Lower leg skin (tissue), 4 donors: ENCODE measurements around the gene RPP30. TPM values are rescaled to one million over a fixed set of nuclear protein-coding genes. Genes with fewer than 3 reads are reported as not detected.
"Not testable (repeated sequence)": the region's sequence is repeated elsewhere in the genome, so short reads cannot be mapped to it uniquely, and the experiment has no call there.

Experiments
- DNase-seq, 2 donors: peaks; one replicate each; pipeline ENCODE4 v3.0.0-alpha.2; 2019; ENCODE audit warnings: low spot score in 2 of 2
- H3K4me3 ChIP-seq: fragments of 200-600 bp; sonication (generic); 2 replicates; pipeline ENCODE4 v1.5.1; 2017; ENCODE audit warnings: mild to moderate bottlenecking, low read depth; ENCODE audit not compliant: poor library complexity, severe bottlenecking
- POLR2A ChIP-seq, 2 donors: fragments of 450-650 bp; IDR thresholded peaks; one replicate each; pipeline ENCODE4 v1.6.1; 2016 to 2017; ENCODE audit warnings: antibody characterized with exemption in 2 of 2, mild to moderate bottlenecking in 1 of 2, moderate library complexity in 1 of 2
- WGBS, 2 donors: methylation state at CpG; one replicate each; pipeline ENCODE4 v1.1.5; 2018; 5-methylcytosine and 5-hydroxymethylcytosine counted together
- intact Hi-C: fragments of 100-400 bp; cut with DNase I; formaldehyde crosslinking; loops from one replicate; pipeline ENCODE4 v1.15.0; 2023; ENCODE audit warnings: low total_unique reads
- total RNA-seq, 4 donors: library from RNA; depleted of rRNA; stranded (reverse); fragments of >200 nt; gene quantifications; one replicate each; pipeline ENCODE4 v1.1.0, GENCODE V29; 2016
- TF ChIP-seq, protein P1 (sequence below), 3 donors: fragments of 450-650 bp; IDR thresholded peaks; one replicate each; pipeline ENCODE4 v1.5.1; 2016; ENCODE audit warnings: antibody characterized with exemption in 3 of 3, mild to moderate bottlenecking in 3 of 3, moderate library complexity in 2 of 3

RPP30 gene
- total RNA-seq, 4 donors from 2014 or later, result 24.9 to 39.8 (median 28.3) TPM

DNA sequence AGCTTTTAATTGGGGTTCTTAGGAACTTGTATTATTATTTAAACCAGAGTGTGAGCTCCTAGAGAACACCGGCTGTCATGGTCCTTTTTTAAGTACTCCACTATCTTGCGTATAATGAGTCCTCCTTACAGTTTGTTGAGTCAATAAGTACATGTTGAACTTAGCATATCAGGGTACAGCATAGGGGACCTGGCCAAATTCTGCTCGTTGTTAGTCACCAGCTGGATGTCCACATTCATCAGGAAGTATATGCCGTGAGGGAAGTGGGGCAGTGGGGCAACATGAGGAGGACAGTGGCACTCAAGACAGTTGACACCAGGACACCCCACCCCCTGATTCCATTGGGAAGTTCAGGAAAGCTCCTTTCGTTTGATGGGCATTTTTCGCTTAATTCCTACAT, 16.6 kb downstream of the RPP30 start:
- 96 to 97% methylated on average over 6 of the region's 6 CpGs for WGBS, 2 donors
- no peak for TF ChIP-seq POLR2A (IDR thresholded peaks at IDR 0.05)
- TF ChIP-seq, protein P1, sequence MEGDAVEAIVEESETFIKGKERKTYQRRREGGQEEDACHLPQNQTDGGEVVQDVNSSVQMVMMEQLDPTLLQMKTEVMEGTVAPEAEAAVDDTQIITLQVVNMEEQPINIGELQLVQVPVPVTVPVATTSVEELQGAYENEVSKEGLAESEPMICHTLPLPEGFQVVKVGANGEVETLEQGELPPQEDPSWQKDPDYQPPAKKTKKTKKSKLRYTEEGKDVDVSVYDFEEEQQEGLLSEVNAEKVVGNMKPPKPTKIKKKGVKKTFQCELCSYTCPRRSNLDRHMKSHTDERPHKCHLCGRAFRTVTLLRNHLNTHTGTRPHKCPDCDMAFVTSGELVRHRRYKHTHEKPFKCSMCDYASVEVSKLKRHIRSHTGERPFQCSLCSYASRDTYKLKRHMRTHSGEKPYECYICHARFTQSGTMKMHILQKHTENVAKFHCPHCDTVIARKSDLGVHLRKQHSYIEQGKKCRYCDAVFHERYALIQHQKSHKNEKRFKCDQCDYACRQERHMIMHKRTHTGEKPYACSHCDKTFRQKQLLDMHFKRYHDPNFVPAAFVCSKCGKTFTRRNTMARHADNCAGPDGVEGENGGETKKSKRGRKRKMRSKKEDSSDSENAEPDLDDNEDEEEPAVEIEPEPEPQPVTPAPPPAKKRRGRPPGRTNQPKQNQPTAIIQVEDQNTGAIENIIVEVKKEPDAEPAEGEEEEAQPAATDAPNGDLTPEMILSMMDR (IDR thresholded peaks at IDR 0.05), result no peak
- no peak overlapping the region for H3K4me3 ChIP-seq
- intact Hi-C loops, result no loop called here
- no peak for DNase-seq

DNA sequence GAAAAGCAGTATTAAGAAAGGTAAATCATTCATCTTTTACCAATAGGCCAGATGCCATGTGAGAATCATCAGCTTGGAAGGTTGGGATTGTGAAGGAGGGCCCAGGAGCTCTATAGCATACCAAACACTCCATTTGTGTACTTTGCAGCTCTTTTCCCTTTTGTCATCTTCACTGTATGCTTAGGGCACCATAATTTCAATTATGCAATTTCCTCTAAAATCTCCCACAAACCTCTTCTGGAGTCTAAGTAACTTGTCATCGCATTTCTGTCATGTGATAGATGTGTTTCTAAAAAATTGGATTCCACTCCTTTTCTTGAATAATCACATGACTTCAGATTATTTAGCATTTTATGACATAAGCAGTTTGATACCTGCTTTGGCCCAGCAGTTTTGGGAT, 17.9 kb downstream of the RPP30 start:
- WGBS, 2 donors, result 84 to 87% methylated on average over 1 of the region's 1 CpG
- intact Hi-C loops, result no loop called here
- no peak for DNase-seq
- TF ChIP-seq POLR2A (IDR thresholded peaks at IDR 0.05), result no peak
- TF ChIP-seq, protein P1 (IDR thresholded peaks at IDR 0.05), result no peak
- H3K4me3 ChIP-seq, result no peak overlapping the region

DNA sequence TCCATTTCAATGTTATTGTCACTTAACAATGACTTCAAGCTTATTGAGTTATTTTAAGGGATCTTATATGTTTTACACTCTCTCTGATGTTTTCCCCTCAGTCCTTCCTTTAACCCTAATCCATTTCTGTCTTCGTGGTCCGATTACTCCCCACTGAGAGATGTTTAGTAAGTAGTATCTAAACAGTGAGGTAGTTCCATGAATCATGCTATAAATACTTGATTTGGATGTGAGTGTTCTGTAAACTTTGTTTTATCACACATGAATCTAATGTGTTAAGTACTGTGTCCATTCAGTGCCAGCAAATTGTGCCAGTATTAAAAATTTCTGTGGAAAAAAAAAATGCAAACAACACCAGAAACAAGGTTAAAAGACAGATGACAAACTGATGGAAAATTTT, 18.6 kb downstream of the RPP30 start:
- H3K4me3 ChIP-seq, result no peak overlapping the region
- WGBS, 2 donors, result 90 to 95% methylated on average over 2 of the region's 2 CpGs
- DNase-seq, result no peak
- TF ChIP-seq POLR2A (IDR thresholded peaks at IDR 0.05), result no peak
- intact Hi-C loops, result no loop called here

DNA sequence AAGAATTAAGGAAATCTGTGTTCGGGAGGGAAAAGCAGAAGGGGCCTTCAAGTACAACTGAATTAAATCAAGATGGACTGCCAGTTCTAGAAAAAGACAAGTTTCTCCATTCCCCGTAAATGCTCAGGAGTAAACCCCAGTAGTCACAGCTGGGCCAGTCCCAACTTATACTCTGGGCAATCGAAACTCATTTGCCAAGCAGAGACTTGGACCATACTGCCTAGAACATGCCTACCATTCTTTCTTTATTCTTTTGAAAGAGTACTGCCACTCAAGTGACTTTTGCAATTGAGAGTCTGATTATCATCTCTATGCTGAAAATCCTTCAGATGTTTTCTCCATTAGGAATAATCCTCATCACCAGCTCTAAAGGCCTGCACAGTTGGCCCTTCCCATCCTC, 21.4 kb downstream of the RPP30 start:
- 90 to 92% methylated on average over 3 of the region's 3 CpGs for WGBS, 2 donors
- intact Hi-C loops, result no loop called here
- H3K4me3 ChIP-seq, result no peak overlapping the region
- TF ChIP-seq POLR2A (IDR thresholded peaks at IDR 0.05), result no peak
- TF ChIP-seq, protein P1 (IDR thresholded peaks at IDR 0.05), result no peak
- no peak for DNase-seq

DNA sequence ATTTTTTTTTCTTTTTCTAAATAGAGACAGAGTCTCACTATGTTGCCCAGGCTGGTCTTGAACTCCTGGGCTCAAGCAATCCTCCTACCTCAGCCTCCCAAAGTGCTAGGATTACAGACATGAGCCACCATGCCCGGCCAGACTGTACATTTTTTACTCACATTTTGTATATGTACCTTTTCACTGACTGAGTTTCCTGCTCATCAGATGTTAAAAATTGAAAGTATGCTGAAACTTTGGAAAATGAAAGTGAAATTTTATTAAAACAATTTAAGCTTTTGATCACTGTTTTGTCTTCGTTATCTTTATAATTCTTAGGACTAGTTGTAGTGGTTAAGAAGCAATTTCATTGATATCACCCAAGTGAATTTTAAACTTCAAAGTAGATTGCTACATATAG, 25.1 kb downstream of the RPP30 start:
- DNase-seq, result not testable (repeated sequence)
- WGBS, 2 donors, result 80 to 97% methylated on average over 2 of the region's 2 CpGs

DNA sequence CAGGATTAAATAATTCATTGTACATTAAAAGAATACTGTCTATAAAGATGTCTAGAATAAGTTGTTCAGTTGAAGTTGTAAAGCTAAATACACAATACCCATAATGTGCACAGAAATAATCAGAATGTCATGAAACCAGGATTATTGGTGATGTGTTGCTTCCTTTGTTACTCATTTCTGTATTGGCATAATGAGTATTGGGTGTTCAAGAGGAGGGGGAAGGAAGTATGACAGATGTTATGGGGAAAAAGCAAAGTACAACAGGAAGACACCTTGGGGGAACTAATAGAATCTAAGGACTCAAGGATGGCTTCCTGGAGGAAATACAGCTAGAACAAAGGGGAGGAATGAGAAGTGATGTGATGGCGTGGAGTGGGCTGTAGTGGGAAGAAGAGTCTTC, 34.2 kb downstream of the RPP30 start:
- DNase-seq, result no peak
- no peak overlapping the region for H3K4me3 ChIP-seq
- TF ChIP-seq, protein P1 (IDR thresholded peaks at IDR 0.05), result no peak
- no peak for TF ChIP-seq POLR2A (IDR thresholded peaks at IDR 0.05)
- intact Hi-C loops, result no loop called here
- WGBS, 2 donors, result 78 to 83% methylated on average over 1 of the region's 1 CpG

More for the DNA sequence above, 25.1 kb downstream of the RPP30 start:
- intact Hi-C loops, H3K4me3 ChIP-seq: not testable (repeated sequence)

DNA sequence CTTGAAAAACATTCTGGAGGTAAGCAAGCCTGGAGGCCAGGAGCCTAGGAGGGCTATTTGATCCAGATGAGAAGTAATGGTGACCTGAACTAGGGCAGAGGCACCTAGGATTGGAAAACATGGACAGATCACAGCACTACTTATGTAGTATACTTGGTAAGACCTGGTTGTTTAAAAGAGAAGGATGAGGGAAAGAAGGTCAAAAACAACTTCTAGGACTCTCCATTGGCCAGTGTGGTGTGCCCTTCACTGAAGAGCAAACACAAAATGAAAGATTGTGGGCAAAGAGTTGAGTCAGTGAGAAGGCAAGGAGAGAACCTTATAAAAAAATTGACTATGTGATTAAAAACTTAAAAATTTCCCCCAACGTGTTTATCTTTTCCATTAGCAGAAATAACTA, 34.8 kb downstream of the RPP30 start:
- intact Hi-C loops, result no loop called here
- 83 to 85% methylated on average over 1 of the region's 1 CpG for WGBS, 2 donors

More for the DNA sequence above, 34.8 kb downstream of the RPP30 start:
- no peak overlapping the region for H3K4me3 ChIP-seq
- DNase-seq, result no peak
- TF ChIP-seq, protein P1 (IDR thresholded peaks at IDR 0.05), result no peak
- TF ChIP-seq POLR2A (IDR thresholded peaks at IDR 0.05), result no peak
